Measurements from ENCODE around the gene UGT1A5. TPM values are rescaled to one million over a fixed set of nuclear protein-coding genes. Genes with fewer than 3 reads are reported as not detected.
A peak's percentile ranks its signal among the peaks of the same experiment; 100 is the strongest.

UGT1A5 gene
- total and polyA plus RNA-seq, 2 experiments from 2014 or later = not detected

GRCh38 chr2:233761040-233761769, 48.5 kb downstream of the UGT1A5 start:
- no peaks in the 10 kb centered on the region for H3K36me3 ChIP-seq
- TF ChIP-seq CTCF (IDR thresholded peaks at IDR 0.05; ENCODE audit: low read depth, low read length) = no peak
- no peak overlapping the region for H3K4me3 ChIP-seq
- DNase-seq (ENCODE audit: low read depth in 1 of 2, low spot score in 1 of 2) = peak in 1 of 2 donors; percentile 40
- H3K9me3 ChIP-seq (ENCODE audit: low read depth) = no peaks in the 10 kb centered on the region
- no peak overlapping the region for H3K27ac ChIP-seq
- H3K27me3 ChIP-seq = no peaks in the 10 kb centered on the region
- H3K4me1 ChIP-seq (ENCODE audit: low read depth) = no peaks in the 10 kb centered on the region

DNA sequence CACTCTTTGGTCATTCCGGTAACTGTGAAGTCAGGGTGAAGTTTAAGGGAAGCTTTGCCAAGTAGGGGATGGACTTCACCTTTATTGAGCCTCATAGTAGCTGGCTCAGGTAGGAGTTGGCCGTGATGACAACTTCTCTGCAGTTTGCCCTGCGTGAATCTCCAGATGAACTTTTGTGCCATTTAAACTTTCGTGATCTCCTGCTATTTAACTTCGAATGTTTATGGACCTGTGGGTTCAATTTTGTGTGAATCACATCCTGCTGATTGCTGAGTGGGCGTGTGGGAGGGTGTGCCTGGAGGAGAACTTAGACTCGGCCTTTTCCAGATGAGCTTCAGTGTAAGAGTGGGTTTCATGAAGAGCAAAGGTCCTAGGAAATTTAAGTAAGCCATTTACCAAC, 51.6 kb downstream of the UGT1A5 start:
- Histone ChIP-seq H3K36me3 (no peaks in the 10 kb centered on the region), H3K27me3 (no peaks in the 10 kb centered on the region), H3K4me1 (ENCODE audit: low read depth) (no peaks in the 10 kb centered on the region), H3K27ac (no peak overlapping the region), H3K4me3 (no peak overlapping the region), H3K9me3 (ENCODE audit: low read depth) (no peaks in the 10 kb centered on the region)
- TF ChIP-seq CTCF (IDR thresholded peaks at IDR 0.05; ENCODE audit: low read depth, low read length) = no peak
- peak in 1 of 2 donors; percentile 81 for DNase-seq (ENCODE audit: low read depth in 1 of 2, low spot score in 1 of 2)

GRCh38 chr2:233764761-233765160, 52.1 kb downstream of the UGT1A5 start:
- Histone ChIP-seq H3K27ac (no peak overlapping the region), H3K4me1 (ENCODE audit: low read depth) (no peaks in the 10 kb centered on the region), H3K9me3 (ENCODE audit: low read depth) (no peaks in the 10 kb centered on the region), H3K4me3 (no peak overlapping the region), H3K27me3 (no peaks in the 10 kb centered on the region), H3K36me3 (no peaks in the 10 kb centered on the region)
- peak in 1 of 2 donors; percentile 20 for DNase-seq (ENCODE audit: low read depth in 1 of 2, low spot score in 1 of 2)
- TF ChIP-seq CTCF (IDR thresholded peaks at IDR 0.05; ENCODE audit: low read depth, low read length) = no peak

GRCh38 chr2:233766416-233766815, 53.7 kb downstream of the UGT1A5 start:
- no peak for DNase-seq (ENCODE audit: low read depth in 1 of 2, low spot score in 1 of 2)
- no peaks in the 10 kb centered on the region for H3K27me3 ChIP-seq
- H3K36me3 ChIP-seq = no peaks in the 10 kb centered on the region
- H3K4me1 ChIP-seq (ENCODE audit: low read depth) = no peaks in the 10 kb centered on the region
- H3K27ac ChIP-seq = no peak overlapping the region
- no peak overlapping the region for H3K4me3 ChIP-seq
- H3K9me3 ChIP-seq (ENCODE audit: low read depth) = no peaks in the 10 kb centered on the region
- TF ChIP-seq CTCF (IDR thresholded peaks at IDR 0.05; ENCODE audit: low read depth, low read length) = no peak

DNA sequence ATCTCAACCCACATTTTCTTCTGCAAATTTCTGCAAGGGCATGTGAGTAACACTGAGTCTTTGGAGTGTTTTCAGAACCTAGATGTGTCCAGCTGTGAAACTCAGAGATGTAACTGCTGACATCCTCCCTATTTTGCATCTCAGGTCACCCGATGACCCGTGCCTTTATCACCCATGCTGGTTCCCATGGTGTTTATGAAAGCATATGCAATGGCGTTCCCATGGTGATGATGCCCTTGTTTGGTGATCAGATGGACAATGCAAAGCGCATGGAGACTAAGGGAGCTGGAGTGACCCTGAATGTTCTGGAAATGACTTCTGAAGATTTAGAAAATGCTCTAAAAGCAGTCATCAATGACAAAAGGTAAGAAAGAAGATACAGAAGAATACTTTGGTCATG, 55.4 kb downstream of the UGT1A5 start:
- H3K4me1 ChIP-seq (ENCODE audit: low read depth) = no peaks in the 10 kb centered on the region
- no peak for TF ChIP-seq CTCF (IDR thresholded peaks at IDR 0.05; ENCODE audit: low read depth, low read length)
- H3K27ac ChIP-seq = no peak overlapping the region
- DNase-seq (ENCODE audit: low read depth in 1 of 2, low spot score in 1 of 2) = no peak
- H3K36me3 ChIP-seq = no peaks in the 10 kb centered on the region
- no peaks in the 10 kb centered on the region for H3K9me3 ChIP-seq (ENCODE audit: low read depth)
- H3K27me3 ChIP-seq = no peaks in the 10 kb centered on the region
- no peak overlapping the region for H3K4me3 ChIP-seq
